Upper lobe of left lung (tissue), 4 donors: Measurements from ENCODE around the gene MRPS34.

Source experiments
- EP300 ChIP-seq, 4 donors: sonication (generic); formaldehyde crosslinking; IDR thresholded peaks; one replicate each; pipeline ENCODE4 v1.5.1; 2017; ENCODE audit warnings: antibody characterized with exemption in 4 of 4, control low read depth in 2 of 4
- POLR2A ChIP-seq, 4 donors: fragments of 450-650 bp; IDR thresholded peaks; one replicate each; pipeline ENCODE4 v1.5.1; 2016 to 2017; ENCODE audit warnings: antibody characterized with exemption in 4 of 4, mild to moderate bottlenecking in 2 of 4
- POLR2AphosphoS5 ChIP-seq, 2 donors: sonication (generic); formaldehyde crosslinking; IDR thresholded peaks; one replicate each; pipeline ENCODE4 v1.5.1; 2017; ENCODE audit warnings: antibody characterized with exemption in 2 of 2
- TF ChIP-seq, protein P1 (sequence below), 6 experiments: fragments of 450-650 bp in 4 of 6; fragments of 200-600 bp in 2 of 6; sonication (generic) in 2 of 6; IDR thresholded peaks; one replicate each; pipeline ENCODE4 v1.5.1; 2016 to 2019; ENCODE audit warnings: antibody characterized with exemption in 6 of 6

GRCh38 chr16:1818204-1818872, 45.4 kb upstream of the MRPS34 start:
- no peak for TF ChIP-seq POLR2A (IDR thresholded peaks at IDR 0.05)
- TF ChIP-seq POLR2AphosphoS5 (IDR thresholded peaks at IDR 0.05): no peak
- TF ChIP-seq, protein P1, sequence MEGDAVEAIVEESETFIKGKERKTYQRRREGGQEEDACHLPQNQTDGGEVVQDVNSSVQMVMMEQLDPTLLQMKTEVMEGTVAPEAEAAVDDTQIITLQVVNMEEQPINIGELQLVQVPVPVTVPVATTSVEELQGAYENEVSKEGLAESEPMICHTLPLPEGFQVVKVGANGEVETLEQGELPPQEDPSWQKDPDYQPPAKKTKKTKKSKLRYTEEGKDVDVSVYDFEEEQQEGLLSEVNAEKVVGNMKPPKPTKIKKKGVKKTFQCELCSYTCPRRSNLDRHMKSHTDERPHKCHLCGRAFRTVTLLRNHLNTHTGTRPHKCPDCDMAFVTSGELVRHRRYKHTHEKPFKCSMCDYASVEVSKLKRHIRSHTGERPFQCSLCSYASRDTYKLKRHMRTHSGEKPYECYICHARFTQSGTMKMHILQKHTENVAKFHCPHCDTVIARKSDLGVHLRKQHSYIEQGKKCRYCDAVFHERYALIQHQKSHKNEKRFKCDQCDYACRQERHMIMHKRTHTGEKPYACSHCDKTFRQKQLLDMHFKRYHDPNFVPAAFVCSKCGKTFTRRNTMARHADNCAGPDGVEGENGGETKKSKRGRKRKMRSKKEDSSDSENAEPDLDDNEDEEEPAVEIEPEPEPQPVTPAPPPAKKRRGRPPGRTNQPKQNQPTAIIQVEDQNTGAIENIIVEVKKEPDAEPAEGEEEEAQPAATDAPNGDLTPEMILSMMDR (IDR thresholded peaks at IDR 0.05): no peak
- TF ChIP-seq EP300 (IDR thresholded peaks at IDR 0.05): no peak
